Left lung (tissue), 10 donors: ENCODE measurements around the gene HMX1. TPM values are rescaled to one million over a fixed set of nuclear protein-coding genes. Genes with fewer than 3 reads are reported as not detected.
A peak's percentile ranks its signal among the peaks of the same experiment; 100 is the strongest.

ENCODE experiments used
- ATAC-seq: fragments of 200-7000 bp; cut with Tn5 transposase; one replicate; pipeline ENCODE4 v1.9.1; 2020; ENCODE audit warnings: moderate library complexity
- DNase-seq, 4 donors: peaks; one replicate each; pipeline ENCODE4 v3.0.0-alpha.2; 2013 to 2020
- H3K27ac ChIP-seq, 2 donors: fragments of 200-600 bp; sonication (generic) in 1 of 2; one replicate each; pipeline versions ENCODE4 v1.5.0 to v1.8.0; 2020 to 2021
- H3K27me3 ChIP-seq, 2 donors: fragments of 200-600 bp; sonication (generic) in 1 of 2; one replicate each; pipeline versions ENCODE4 v1.5.0 to v1.8.0; 2020 to 2021
- H3K36me3 ChIP-seq, 2 donors: fragments of 200-600 bp; sonication (generic) in 1 of 2; one replicate each; pipeline versions ENCODE4 v1.5.0 to v1.8.0; 2020 to 2021
- H3K4me1 ChIP-seq, 2 donors: fragments of 200-600 bp; one replicate each; pipeline ENCODE4 v1.8.0; 2021
- H3K4me3 ChIP-seq, 2 donors: fragments of 200-600 bp; sonication (generic) in 1 of 2; one replicate each; pipeline versions ENCODE4 v1.5.0 to v1.8.0; 2020 to 2021; ENCODE audit warnings: mild to moderate bottlenecking in 1 of 2
- H3K9me3 ChIP-seq, 2 donors: fragments of 200-600 bp; sonication (generic) in 1 of 2; one replicate each; pipeline versions ENCODE4 v1.5.0 to v1.8.0; 2020 to 2021
- CTCF ChIP-seq, 2 donors: fragments of 200-600 bp; sonication (generic) in 1 of 2; IDR thresholded peaks; one replicate each; pipeline versions ENCODE4 v1.5.0 to v1.8.0; 2021; ENCODE audit warnings: antibody characterized with exemption in 2 of 2
- intact Hi-C, 2 donors: fragments of 100-400 bp; cut with DNase I; formaldehyde crosslinking; loops; one replicate each; pipeline versions ENCODE4 v1.11.2 to v1.14.2; 2022
- polyA plus RNA-seq, 6 donors: library from polyadenylated mRNA; unstranded; fragments of 120-200 nt; gene quantifications; one replicate each; pipeline ENCODE4 v1.2.1, GENCODE V29; 2013; ENCODE audit not compliant: insufficient read length in 6 of 6
- total RNA-seq, 2 donors: library from RNA; stranded (reverse); fragmentation: NEBNext Ultra II Directional; extraction: Animal tissue kit (Norgen Biotek cat#: 25700); gene quantifications; one replicate each; pipeline ENCODE4 v1.2.1, GENCODE V29; 2021
- donor health status: DM: no; HTN: yes; CAD: no.
- donor health status: DM: no; HTN: no; CAD: no.

The HMX1 gene
- total and polyA plus RNA-seq, 8 donors = not detected

- Histone ChIP-seq H3K27me3 (peaks cover 0 to 67% of the 10 kb centered on the region in 2 donors), H3K4me3 (no peak overlapping the region), H3K36me3 (no peaks in the 10 kb centered on the region), H3K27ac (no peak overlapping the region), H3K9me3 (no peaks in the 10 kb centered on the region), H3K4me1 (no peaks in the 10 kb centered on the region)
- DNase-seq = peak in 1 of 4 donors; percentile 26
- intact Hi-C loops = no loop called here
- no peak for TF ChIP-seq CTCF (IDR thresholded peaks at IDR 0.05)
- ATAC-seq = no peak
Observed at GRCh38 chr4:8912506-8912905, 40.9 kb upstream of the HMX1 start.

- Histone ChIP-seq H3K4me3 (no peak overlapping the region), H3K27me3 (peaks cover 0 to 69% of the 10 kb centered on the region in 2 donors), H3K9me3 (no peaks in the 10 kb centered on the region), H3K27ac (no peak overlapping the region), H3K36me3 (no peaks in the 10 kb centered on the region), H3K4me1 (no peaks in the 10 kb centered on the region)
- intact Hi-C loops = no loop called here
- TF ChIP-seq CTCF (IDR thresholded peaks at IDR 0.05) = no peak
- DNase-seq (peak in 1 of 4 donors; percentile 38), ATAC-seq (no peak)
Observed at GRCh38 chr4:8912089-8912455, 40.4 kb upstream of the HMX1 start.

- Histone ChIP-seq H3K4me1 (no peaks in the 10 kb centered on the region), H3K9me3 (no peaks in the 10 kb centered on the region), H3K4me3 (no peak overlapping the region), H3K27me3 (peaks cover 0 to 69% of the 10 kb centered on the region in 2 donors), H3K36me3 (no peaks in the 10 kb centered on the region), H3K27ac (no peak overlapping the region)
- ATAC-seq = no peak
- intact Hi-C loops = no loop called here
- peak in 2 of 4 donors; percentile 22 to 64 for DNase-seq
- TF ChIP-seq CTCF (IDR thresholded peaks at IDR 0.05) = no peak
Observed at GRCh38 chr4:8911316-8912088, 39.9 kb upstream of the HMX1 start.

GRCh38 chr4:8910822-8911315, 39.2 kb upstream of the HMX1 start:
- H3K27me3 ChIP-seq = peaks cover 0 to 69% of the 10 kb centered on the region in 2 donors
- H3K36me3 ChIP-seq = no peaks in the 10 kb centered on the region
- H3K4me3 ChIP-seq = no peak overlapping the region
- intact Hi-C loops = no loop called here
- no peaks in the 10 kb centered on the region for H3K9me3 ChIP-seq
- no peak overlapping the region for H3K27ac ChIP-seq
- DNase-seq (peak in 2 of 4 donors; percentile 18 to 59), ATAC-seq (no peak)
- TF ChIP-seq CTCF (IDR thresholded peaks at IDR 0.05) = no peak
- H3K4me1 ChIP-seq = no peaks in the 10 kb centered on the region

GRCh38 chr4:8910100-8910821, 38.6 kb upstream of the HMX1 start:
- no peaks in the 10 kb centered on the region for H3K36me3 ChIP-seq
- no peaks in the 10 kb centered on the region for H3K9me3 ChIP-seq
- DNase-seq (peak in 1 of 4 donors; percentile 58), ATAC-seq (no peak)
- TF ChIP-seq CTCF (IDR thresholded peaks at IDR 0.05) = no peak
- intact Hi-C loops = no loop called here
- H3K27ac ChIP-seq = no peak overlapping the region
- H3K4me1 ChIP-seq = no peaks in the 10 kb centered on the region
- H3K4me3 ChIP-seq = no peak overlapping the region
- H3K27me3 ChIP-seq = peaks cover 0 to 69% of the 10 kb centered on the region in 2 donors
